ENCODE measurements around the gene GPR22. TPM values are rescaled to one million over a fixed set of nuclear protein-coding genes. Genes with fewer than 3 reads are reported as not detected.
A peak's percentile ranks its signal among the peaks of the same experiment; 100 is the strongest.

GPR22 gene
- total and polyA plus RNA-seq, 5 experiments from 2014 or later = 0.08 to 0.11 TPM; not detected in 3

GRCh38 chr7:107453388-107453787, 16.5 kb upstream of the GPR22 start:
- DNase-seq (no peak), ATAC-seq (no peak)
- peaks cover 0 to 2% (median 0%) of the 10 kb centered on the region in 9 donors for H3K9me3 Mint-ChIP-seq
- no peak overlapping the region for H3K4me3 Mint-ChIP-seq
- peaks cover 22 to 58% (median 46%) of the 10 kb centered on the region in 3 donors for H3K36me3 Mint-ChIP-seq
- POLR2A ChIA-PET = no interaction called here
- peaks cover 14 to 23% (median 19%) of the 10 kb centered on the region in 4 donors for H3K4me1 Mint-ChIP-seq
- H3K27me3 Mint-ChIP-seq = no peaks in the 10 kb centered on the region
- H3K27ac Mint-ChIP-seq = no peak overlapping the region

GRCh38 chr7:107461938-107462533, 7.8 kb upstream of the GPR22 start:
- Mint-ChIP-seq H3K27me3 (no peaks in the 10 kb centered on the region), H3K27ac (peak overlapping the region in 1 of 10 donors; percentile 55), H3K4me1 (peaks cover 0 to 6% (median 3%) of the 10 kb centered on the region in 4 donors), H3K9me3 (peaks cover 0 to 2% (median 0%) of the 10 kb centered on the region in 9 donors), H3K4me3 (no peak overlapping the region), H3K36me3 (peaks cover 9 to 30% (median 14%) of the 10 kb centered on the region in 3 donors)
- DNase-seq (no peak), ATAC-seq (no peak)
- POLR2A ChIA-PET = no interaction called here

GRCh38 chr7:107463139-107464078, 6.4 kb upstream of the GPR22 start:
- H3K9me3 Mint-ChIP-seq = no peaks in the 10 kb centered on the region
- POLR2A ChIA-PET = interaction anchor here (1.4 kb wide), 1 partner anchor 278 kb away, joined by 5 read pairs; no protein-coding TSS in a partner anchor
- H3K4me1 Mint-ChIP-seq = peaks cover 1 to 6% (median 4%) of the 10 kb centered on the region in 4 donors
- H3K27me3 Mint-ChIP-seq = no peaks in the 10 kb centered on the region
- H3K4me3 Mint-ChIP-seq = no peak overlapping the region
- peak; percentile 66 to 72 for ATAC-seq
- H3K27ac Mint-ChIP-seq = peak overlapping the region in 4 of 10 donors; percentile 1 to 41 (median 28)
- peaks cover 0 to 16% (median 2%) of the 10 kb centered on the region in 3 donors for H3K36me3 Mint-ChIP-seq
- DNase-seq = peak; percentile 10 to 67 (median 27)

- H3K36me3 Mint-ChIP-seq = peaks cover 0 to 3% (median 0%) of the 10 kb centered on the region in 3 donors
- no peaks in the 10 kb centered on the region for H3K9me3 Mint-ChIP-seq
- no peak for ATAC-seq
- POLR2A ChIA-PET = no interaction called here
- peaks cover 1 to 6% (median 4%) of the 10 kb centered on the region in 4 donors for H3K4me1 Mint-ChIP-seq
- no peaks in the 10 kb centered on the region for H3K27me3 Mint-ChIP-seq
- H3K4me3 Mint-ChIP-seq = no peak overlapping the region
- H3K27ac Mint-ChIP-seq = no peak overlapping the region
- no peak for DNase-seq
Measured at GRCh38 chr7:107464666-107465226, 5.1 kb upstream of the GPR22 start.

- no peak overlapping the region for H3K27ac Mint-ChIP-seq
- POLR2A ChIA-PET = no interaction called here
- H3K27me3 Mint-ChIP-seq = no peaks in the 10 kb centered on the region
- DNase-seq = no peak
- no peaks in the 10 kb centered on the region for H3K9me3 Mint-ChIP-seq
- peaks cover 0 to 13% (median 8%) of the 10 kb centered on the region in 4 donors for H3K4me1 Mint-ChIP-seq
- H3K4me3 Mint-ChIP-seq = no peak overlapping the region
- ATAC-seq = no peak
- H3K36me3 Mint-ChIP-seq = no peaks in the 10 kb centered on the region
Measured at GRCh38 chr7:107467972-107468371, 1.9 kb upstream of the GPR22 start.

- H3K27ac Mint-ChIP-seq = no peak overlapping the region
- ATAC-seq = no peak
Measured at GRCh38 chr7:107468824-107469223, 1.0 kb upstream of the GPR22 start.

GRCh38 chr7:107471292-107472070, 1.6 kb downstream of the GPR22 start:
- DNase-seq (no peak), ATAC-seq (no peak)
- Mint-ChIP-seq H3K36me3 (peaks cover 0 to 4% (median 0%) of the 10 kb centered on the region in 3 donors), H3K9me3 (no peaks in the 10 kb centered on the region), H3K27me3 (no peaks in the 10 kb centered on the region), H3K27ac (no peak overlapping the region), H3K4me1 (peaks cover 0 to 13% (median 8%) of the 10 kb centered on the region in 4 donors), H3K4me3 (no peak overlapping the region)
- POLR2A ChIA-PET = no interaction called here

More at GRCh38 chr7:107468824-107469223, 1.0 kb upstream of the GPR22 start:
- H3K36me3 Mint-ChIP-seq = no peaks in the 10 kb centered on the region
- H3K9me3 Mint-ChIP-seq = no peaks in the 10 kb centered on the region
- POLR2A ChIA-PET = no interaction called here
- H3K4me3 Mint-ChIP-seq = no peak overlapping the region
- DNase-seq = no peak
- peaks cover 0 to 13% (median 8%) of the 10 kb centered on the region in 4 donors for H3K4me1 Mint-ChIP-seq
- H3K27me3 Mint-ChIP-seq = no peaks in the 10 kb centered on the region

GRCh38 chr7:107472116-107472515, 2.3 kb downstream of the GPR22 start:
- peaks cover 0 to 4% (median 0%) of the 10 kb centered on the region in 3 donors for H3K36me3 Mint-ChIP-seq
- H3K9me3 Mint-ChIP-seq = no peaks in the 10 kb centered on the region
- no peak for DNase-seq
- H3K4me3 Mint-ChIP-seq = no peak overlapping the region
- no peak overlapping the region for H3K27ac Mint-ChIP-seq
- peaks cover 0 to 13% (median 8%) of the 10 kb centered on the region in 4 donors for H3K4me1 Mint-ChIP-seq
- no peak for ATAC-seq
- H3K27me3 Mint-ChIP-seq = no peaks in the 10 kb centered on the region
- POLR2A ChIA-PET = no interaction called here

- Mint-ChIP-seq H3K4me3 (no peak overlapping the region), H3K4me1 (peaks cover under 1 to 10% (median 8%) of the 10 kb centered on the region in 4 donors), H3K9me3 (no peaks in the 10 kb centered on the region), H3K27me3 (no peaks in the 10 kb centered on the region), H3K36me3 (peaks cover 0 to 4% (median 0%) of the 10 kb centered on the region in 3 donors), H3K27ac (no peak overlapping the region)
- POLR2A ChIA-PET = no interaction called here
- DNase-seq = no peak
- ATAC-seq = no peak
Measured at GRCh38 chr7:107474104-107474521, 4.3 kb downstream of the GPR22 start.

- POLR2A ChIA-PET = no interaction called here
- no peaks in the 10 kb centered on the region for H3K9me3 Mint-ChIP-seq
- peaks cover 0 to 9% (median 5%) of the 10 kb centered on the region in 4 donors for H3K4me1 Mint-ChIP-seq
- DNase-seq = no peak
- H3K4me3 Mint-ChIP-seq = no peak overlapping the region
- no peak overlapping the region for H3K27ac Mint-ChIP-seq
- ATAC-seq = no peak
- peaks cover 0 to 3% (median 0%) of the 10 kb centered on the region in 3 donors for H3K36me3 Mint-ChIP-seq
- H3K27me3 Mint-ChIP-seq = no peaks in the 10 kb centered on the region
Measured at GRCh38 chr7:107479303-107479702, 9.4 kb downstream of the GPR22 start.

GRCh38 chr7:107480932-107481331, 11.1 kb downstream of the GPR22 start:
- ATAC-seq (no peak), DNase-seq (no peak)
- H3K4me1 Mint-ChIP-seq = peaks cover 6 to 12% (median 7%) of the 10 kb centered on the region in 4 donors
- H3K36me3 Mint-ChIP-seq = no peaks in the 10 kb centered on the region
- no peak overlapping the region for H3K27ac Mint-ChIP-seq
- no peak overlapping the region for H3K4me3 Mint-ChIP-seq
- H3K9me3 Mint-ChIP-seq = no peaks in the 10 kb centered on the region
- POLR2A ChIA-PET = no interaction called here
- no peaks in the 10 kb centered on the region for H3K27me3 Mint-ChIP-seq

GRCh38 chr7:107482571-107482970, 12.7 kb downstream of the GPR22 start:
- POLR2A ChIA-PET = no interaction called here

More at GRCh38 chr7:107482571-107482970, 12.7 kb downstream of the GPR22 start:
- DNase-seq = no peak
- Mint-ChIP-seq H3K27ac (no peak overlapping the region), H3K4me3 (no peak overlapping the region), H3K27me3 (no peaks in the 10 kb centered on the region), H3K9me3 (no peaks in the 10 kb centered on the region), H3K36me3 (peaks cover 0 to 2% (median 0%) of the 10 kb centered on the region in 3 donors), H3K4me1 (peaks cover 10 to 17% (median 12%) of the 10 kb centered on the region in 4 donors)
- no peak for ATAC-seq

All from naive thymus-derived CD8-positive, alpha-beta T cell (primary cell).